Stimulated activated CD4-positive, alpha-beta T cell treated with anti-CD3 and anti-CD28 coated beads, TNF-alpha, amount 100 ng/mL, for 48 hours (primary cell): ENCODE measurements around the gene BCAT1.
"Not testable (repeated sequence)": the region's sequence is repeated elsewhere in the genome, so short reads cannot be mapped to it uniquely, and the experiment has no call there.

ENCODE experiments used
- DNase-seq, 3 donors: peaks; one replicate each; pipeline ENCODE4 v3.0.0-alpha.2; 2020; ENCODE audit warnings: low read depth in 3 of 3

The BCAT1 gene

GRCh38 chr12:24815114-24815423, 133.8 kb downstream of the BCAT1 start:
- no peak for DNase-seq

GRCh38 chr12:24814379-24815113, 134.4 kb downstream of the BCAT1 start:
- no peak for DNase-seq

- DNase-seq, result no peak
Observed at GRCh38 chr12:24810378-24810777, 138.5 kb downstream of the BCAT1 start.

GRCh38 chr12:24809306-24809705, 139.6 kb downstream of the BCAT1 start:
- not testable (repeated sequence) for DNase-seq

- no peak for DNase-seq
Observed at GRCh38 chr12:24808651-24809050, 140.2 kb downstream of the BCAT1 start.

- no peak for DNase-seq
Observed at GRCh38 chr12:24806386-24806785, 142.5 kb downstream of the BCAT1 start.

- DNase-seq, result no peak
Observed at GRCh38 chr12:24803430-24804245, 145.3 kb downstream of the BCAT1 start.

- DNase-seq, result no peak
Observed at GRCh38 chr12:24798335-24798734, 150.6 kb downstream of the BCAT1 start.

GRCh38 chr12:24797901-24798300, 151.0 kb downstream of the BCAT1 start:
- no peak for DNase-seq

GRCh38 chr12:24796876-24797275, 152.0 kb downstream of the BCAT1 start:
- no peak for DNase-seq

GRCh38 chr12:24795699-24796347, 153.1 kb downstream of the BCAT1 start:
- DNase-seq, result peak in 1 of 3 donors; percentile 0

GRCh38 chr12:24791622-24792021, 157.3 kb downstream of the BCAT1 start:
- no peak for DNase-seq

GRCh38 chr12:24788886-24789285, 160.0 kb downstream of the BCAT1 start:
- DNase-seq, result no peak

GRCh38 chr12:24780697-24781368, 168.1 kb downstream of the BCAT1 start:
- no peak for DNase-seq

- DNase-seq, result no peak
Observed at GRCh38 chr12:24778486-24779304, 170.2 kb downstream of the BCAT1 start.

- DNase-seq, result no peak
Observed at GRCh38 chr12:24777359-24777758, 171.5 kb downstream of the BCAT1 start.

- DNase-seq, result no peak
Observed at GRCh38 chr12:24776861-24777260, 172.0 kb downstream of the BCAT1 start.

- DNase-seq, result no peak
Observed at GRCh38 chr12:24775073-24775472, 173.8 kb downstream of the BCAT1 start.

GRCh38 chr12:24773996-24774395, 174.9 kb downstream of the BCAT1 start:
- no peak for DNase-seq

GRCh38 chr12:24772813-24773212, 176.1 kb downstream of the BCAT1 start:
- DNase-seq, result no peak

- no peak for DNase-seq
Observed at GRCh38 chr12:24770821-24771220, 178.1 kb downstream of the BCAT1 start.
